GM19452 (cell line): ENCODE results near the gene OLFM1.

Source experiments
- ATAC-seq: cut with Tn5 transposase; IDR thresholded peaks from one replicate; pipeline ENCODE4 v1.9.1; 2021; ENCODE audit not compliant: unreplicated experiment

OLFM1 gene

DNA sequence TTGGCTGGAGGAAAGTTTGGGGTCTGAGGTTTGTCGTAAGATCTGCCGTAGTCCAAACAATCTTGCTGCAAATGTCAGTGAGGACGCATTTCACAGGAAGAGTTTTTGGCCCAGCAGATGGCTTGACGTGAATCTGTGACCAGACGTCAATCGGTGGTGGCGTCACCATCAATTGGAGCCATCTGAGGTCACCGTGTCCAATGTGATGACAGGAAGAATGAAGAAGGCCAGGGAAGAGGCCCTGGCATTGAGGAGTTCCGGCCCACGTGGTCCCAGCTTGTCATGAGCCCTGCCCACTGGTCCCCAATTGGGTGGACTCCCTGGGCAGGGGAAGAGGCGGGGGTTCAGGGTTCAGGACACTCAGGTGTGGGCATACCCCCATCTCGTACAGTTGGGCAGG lies 79.9 kb downstream of the OLFM1 start:
- no peak for ATAC-seq

DNA sequence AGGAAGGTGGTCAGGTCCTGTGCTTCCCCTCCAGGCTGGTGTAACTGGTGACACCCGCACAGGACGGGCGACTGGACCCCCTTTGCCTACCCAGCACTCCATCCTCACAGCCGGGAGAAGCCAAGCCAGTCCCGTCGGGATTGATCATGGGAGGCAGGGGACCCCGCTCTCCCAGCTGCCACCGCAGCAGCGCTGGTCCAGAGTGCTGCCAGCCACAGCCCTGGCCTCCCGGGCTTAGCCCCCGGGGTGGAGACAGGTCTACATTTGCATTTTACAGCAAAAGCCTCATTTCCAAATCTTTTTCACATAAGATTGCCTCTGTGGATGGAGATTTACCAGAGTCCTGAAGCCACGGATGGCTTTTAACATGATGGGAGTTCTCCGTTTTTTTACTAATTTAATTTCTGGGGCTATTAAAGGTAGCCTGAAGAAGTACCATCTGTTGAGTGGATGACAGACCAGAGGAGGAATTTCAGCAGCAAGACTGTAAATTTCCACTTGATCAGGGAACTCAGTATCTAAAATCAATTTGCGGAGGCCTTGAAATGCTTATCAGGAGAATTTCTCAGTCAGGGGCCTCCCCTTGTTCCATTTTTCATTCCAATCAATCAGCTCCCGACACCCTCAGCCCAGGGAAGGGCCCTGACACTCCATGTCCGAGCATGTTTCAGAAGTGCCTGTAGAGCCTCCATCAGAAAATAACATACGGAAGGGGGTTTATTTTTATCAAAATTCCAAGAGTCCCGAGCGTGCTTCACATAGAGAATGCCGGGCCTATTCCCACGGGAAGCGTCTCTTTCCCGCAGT lies 80.6 kb downstream of the OLFM1 start:
- ATAC-seq = no peak

DNA sequence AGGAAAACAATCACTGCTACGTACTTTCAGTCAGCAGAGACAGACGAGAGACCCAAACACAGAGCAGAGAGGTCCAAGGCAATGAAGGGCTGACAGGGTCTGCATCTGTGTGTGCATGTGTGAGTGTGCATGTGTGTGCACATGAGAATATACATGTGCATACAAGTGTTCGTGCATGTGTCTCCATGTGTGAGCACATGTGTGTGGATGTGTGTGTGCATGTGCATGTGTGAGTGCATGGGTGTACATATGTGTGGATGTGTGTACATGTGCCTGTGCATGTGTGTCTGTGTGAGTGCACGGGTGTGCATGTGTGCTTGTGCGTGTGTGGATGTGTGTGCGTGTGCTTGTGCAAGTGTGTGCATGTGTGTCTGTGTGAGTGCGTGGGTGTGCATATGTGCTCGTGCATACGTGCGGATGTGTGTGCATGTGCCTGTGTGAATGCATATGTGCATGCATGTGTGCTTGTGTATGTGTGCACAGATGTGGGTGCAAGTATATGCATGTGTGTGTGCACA lies 82.3 kb downstream of the OLFM1 start:
- ATAC-seq = no peak

DNA sequence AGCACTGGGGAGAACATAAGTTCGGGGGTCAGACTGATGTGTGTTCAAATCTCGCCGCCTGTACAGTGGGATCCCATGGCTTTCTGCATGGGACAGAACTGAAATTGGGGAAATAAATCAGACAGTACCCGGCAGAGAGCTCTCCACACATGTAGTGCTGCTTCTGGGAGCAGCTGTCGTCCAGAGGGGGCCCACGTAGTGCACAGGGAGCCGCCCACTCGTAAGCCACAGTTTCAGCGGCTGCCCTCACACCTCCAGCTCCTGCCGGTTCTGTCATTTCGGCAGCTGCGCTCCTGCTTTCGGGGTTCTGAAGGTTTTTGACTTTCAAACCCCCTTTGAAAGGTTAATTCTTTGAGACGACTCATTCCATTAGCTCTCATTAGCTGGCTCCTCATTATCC lies 83.1 kb downstream of the OLFM1 start:
- no peak for ATAC-seq
